Loucy (cell line): ENCODE measurements around the gene KAT6B.

ENCODE experiments used
- H2AFZ ChIP-seq: fragments of 200-600 bp; sonication (generic); 2 replicates; pipeline ENCODE4 v1.6.0; 2016; ENCODE audit warnings: antibody characterized with exemption, mild to moderate bottlenecking, low read length, moderate library complexity
- H3F3A ChIP-seq: fragments of 200-600 bp; 2 replicates; pipeline ENCODE4 v1.6.0; 2016; ENCODE audit warnings: antibody characterized with exemption, low read depth, mild to moderate bottlenecking
- H3K27me3 ChIP-seq: fragments of 200-600 bp; sonication (generic); 2 replicates; pipeline ENCODE4 v1.6.1; 2014; ENCODE audit warnings: low read length, mild to moderate bottlenecking; ENCODE audit not compliant: insufficient read depth, poor library complexity, severe bottlenecking
- H3K36me3 ChIP-seq: fragments of 200-600 bp; sonication (generic); 2 replicates; pipeline ENCODE4 v1.6.1; 2016; ENCODE audit warnings: low read length; ENCODE audit not compliant: insufficient read depth
- H3K4me1 ChIP-seq: fragments of 200-600 bp; sonication (generic); 2 replicates; pipeline ENCODE4 v1.5.1; 2014; ENCODE audit warnings: low read length, mild to moderate bottlenecking; ENCODE audit not compliant: insufficient read depth, poor library complexity, severe bottlenecking
- H3K4me2 ChIP-seq: fragments of 200-600 bp; sonication (generic); 2 replicates; pipeline ENCODE4 v1.6.0; 2014; ENCODE audit warnings: antibody characterized with exemption, low read length, low read depth, mild to moderate bottlenecking; ENCODE audit not compliant: poor library complexity, severe bottlenecking
- H3K4me3 ChIP-seq: fragments of 200-600 bp; sonication (generic); 2 replicates; pipeline ENCODE4 v1.5.1; 2014; ENCODE audit warnings: low read length, mild to moderate bottlenecking, mixed read lengths; ENCODE audit not compliant: poor library complexity, severe bottlenecking
- H3K79me2 ChIP-seq: fragments of 200-600 bp; sonication (generic); 2 replicates; pipeline ENCODE4 v1.6.1; 2014; ENCODE audit warnings: low read length; ENCODE audit not compliant: insufficient read depth
- H3K9ac ChIP-seq: fragments of 200-600 bp; sonication (generic); 2 replicates; pipeline ENCODE4 v1.6.0; 2014; ENCODE audit warnings: mild to moderate bottlenecking, low read depth, low read length, moderate library complexity; ENCODE audit not compliant: poor library complexity, severe bottlenecking
- H3K9me2 ChIP-seq: fragments of 200-600 bp; sonication (generic); replicated peaks from 2 replicates; pipeline ENCODE4 v1.6.1; 2016; ENCODE audit warnings: low read depth, low read length, mixed read lengths
- H3K9me3 ChIP-seq: fragments of 200-600 bp; sonication (generic); 2 replicates; pipeline ENCODE4 v1.6.1; 2014; ENCODE audit warnings: mild to moderate bottlenecking, antibody characterized with exemption, low read length, low read depth; ENCODE audit not compliant: insufficient read depth
- H4K20me1 ChIP-seq: fragments of 200-600 bp; sonication (generic); 2 replicates; pipeline ENCODE4 v1.6.0; 2014; ENCODE audit warnings: antibody characterized with exemption, low read length, mild to moderate bottlenecking; ENCODE audit not compliant: insufficient read depth, poor library complexity, severe bottlenecking
- CTCF ChIP-seq: fragments of 200-600 bp; sonication (generic); conservative IDR thresholded peaks from 2 replicates; pipeline ENCODE4 v1.5.1; 2014; ENCODE audit warnings: mild to moderate bottlenecking, antibody characterized with exemption, low read length
- EZH2phosphoT487 ChIP-seq: fragments of 200-600 bp; IDR thresholded peaks from 2 replicates; pipeline ENCODE4 v1.6.1; 2018; ENCODE audit warnings: antibody characterized with exemption, mild to moderate bottlenecking, moderate library complexity, borderline replicate concordance

KAT6B gene

DNA sequence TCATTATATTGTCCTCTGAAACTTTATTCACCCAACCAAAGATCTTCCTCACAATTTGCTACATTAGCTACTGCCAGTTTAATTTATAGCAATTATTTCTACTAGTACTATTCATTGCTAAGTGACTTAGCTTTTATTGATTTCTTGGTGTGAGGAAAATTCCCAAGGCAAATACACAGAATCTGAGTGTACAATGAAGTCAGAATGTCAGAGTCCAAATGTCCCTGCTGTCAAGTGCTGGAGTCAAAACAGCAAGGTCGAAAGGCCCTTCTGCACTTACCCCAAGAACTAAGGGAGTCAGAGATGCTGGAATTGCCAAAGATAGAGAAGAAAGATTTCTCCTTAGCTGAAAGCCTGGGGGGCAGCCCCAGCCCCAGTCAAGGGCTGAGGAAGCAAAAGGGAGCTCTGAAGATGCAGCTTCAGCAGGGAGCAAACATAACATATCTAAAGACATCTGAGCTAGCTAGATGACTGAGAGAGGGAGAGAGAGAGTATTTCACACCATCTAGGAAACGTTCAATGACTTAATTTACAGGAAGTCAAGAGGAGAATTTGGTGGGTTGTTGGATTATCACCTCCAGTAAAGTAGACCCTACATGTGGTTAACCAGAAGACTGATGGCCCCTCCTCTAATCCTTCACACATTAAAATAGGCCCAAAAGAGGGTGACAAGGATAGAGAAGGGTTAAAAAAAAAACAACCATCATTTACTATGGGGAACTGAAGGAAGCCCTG lies 248.5 kb downstream of the KAT6B start:
- no peaks in the 10 kb centered on the region for H3K27me3 ChIP-seq
- H4K20me1 ChIP-seq, result no peaks in the 10 kb centered on the region
- no peaks in the 10 kb centered on the region for H3K79me2 ChIP-seq
- H3K4me1 ChIP-seq, result peaks cover 10% of the 10 kb centered on the region
- no peaks in the 10 kb centered on the region for H3K9me2 ChIP-seq
- no peak overlapping the region for H3K9ac ChIP-seq
- H3K4me3 ChIP-seq, result no peak overlapping the region
- H3K9me3 ChIP-seq, result no peaks in the 10 kb centered on the region
- no peak overlapping the region for H2AFZ ChIP-seq
- no peaks in the 10 kb centered on the region for H3F3A ChIP-seq
- H3K4me2 ChIP-seq, result no peak overlapping the region
- no peaks in the 10 kb centered on the region for H3K36me3 ChIP-seq
- no peak for TF ChIP-seq CTCF
- TF ChIP-seq EZH2phosphoT487, result no peak

- Histone ChIP-seq H3F3A (no peaks in the 10 kb centered on the region), H3K9me2 (no peaks in the 10 kb centered on the region), H3K4me3 (no peak overlapping the region), H4K20me1 (no peaks in the 10 kb centered on the region), H3K79me2 (no peaks in the 10 kb centered on the region), H3K36me3 (no peaks in the 10 kb centered on the region), H2AFZ (no peak overlapping the region), H3K9me3 (no peaks in the 10 kb centered on the region), H3K27me3 (no peaks in the 10 kb centered on the region), H3K9ac (no peak overlapping the region), H3K4me2 (no peak overlapping the region), H3K4me1 (peaks cover 4% of the 10 kb centered on the region)
- no peak for TF ChIP-seq EZH2phosphoT487
- no peak for TF ChIP-seq CTCF
These were observed 249.9 kb downstream of the KAT6B start for GRCh38 chr10:75076348-75076747.

GRCh38 chr10:75079436-75080083 lies 253.2 kb downstream of the KAT6B start:
- Histone ChIP-seq H3K27me3 (no peaks in the 10 kb centered on the region), H3K4me3 (no peak overlapping the region), H3K9me3 (no peaks in the 10 kb centered on the region), H3K4me2 (no peak overlapping the region), H3K79me2 (no peaks in the 10 kb centered on the region), H3K9me2 (no peaks in the 10 kb centered on the region), H4K20me1 (no peaks in the 10 kb centered on the region), H3K36me3 (no peaks in the 10 kb centered on the region), H2AFZ (no peak overlapping the region), H3K4me1 (no peaks in the 10 kb centered on the region), H3F3A (no peaks in the 10 kb centered on the region), H3K9ac (no peak overlapping the region)
- TF ChIP-seq CTCF (no peak), EZH2phosphoT487 (no peak)
